GM12864 (cell line): ENCODE measurements around the gene OTUD5.

Experiments
- DNase-seq: peaks from one replicate; pipeline ENCODE4 v3.0.0-alpha.2; 2011; ENCODE audit warnings: low read depth
- H3K4me3 ChIP-seq: 2 replicates; pipeline ENCODE4 v1.5.1; 2011; ENCODE audit warnings: mild to moderate bottlenecking, low read depth, low read length, control low read depth
- CTCF ChIP-seq: IDR thresholded peaks from 2 replicates; pipeline ENCODE4 v1.5.1; 2011; ENCODE audit warnings: low read depth, mild to moderate bottlenecking, moderate library complexity, low read length, control low read depth, inconsistent platforms; ENCODE audit errors: missing control alignments

The OTUD5 gene

GRCh38 chrX:48957477-48957826 lies at the start of gene OTUD5:
Gene OTUD5 (minus strand): TSS chrX:48957607. CDS start chrX:48957570, 37 bp downstream.
- no peak for TF ChIP-seq CTCF
- no peak for DNase-seq
- peak within 1 kb of the TSS; percentile 83 for H3K4me3 ChIP-seq

GRCh38 chrX:49003696-49004095 lies 46.3 kb upstream of the OTUD5 start:
- H3K4me3 ChIP-seq: no peak overlapping the region
- TF ChIP-seq CTCF: no peak
- no peak for DNase-seq

- TF ChIP-seq CTCF: no peak
- DNase-seq: peak; percentile 87
- H3K4me3 ChIP-seq: peak within 1 kb of the TSS; percentile 81
Observed at GRCh38 chrX:49002091-49002935, 44.9 kb upstream of the OTUD5 start, which contains the start of gene GRIPAP1. Gene GRIPAP1 (minus strand): TSS chrX:49002264. CDS start chrX:49002229, 35 bp downstream.

GRCh38 chrX:49001521-49002090 lies 44.2 kb upstream of the OTUD5 start:
- TF ChIP-seq CTCF: no peak
- DNase-seq: peak; percentile 26
- peak overlapping the region; percentile 81 for H3K4me3 ChIP-seq

GRCh38 chrX:49000636-49001035 lies 43.2 kb upstream of the OTUD5 start:
- TF ChIP-seq CTCF: no peak
- DNase-seq: no peak
- H3K4me3 ChIP-seq: no peak overlapping the region

- no peak for DNase-seq
Observed at GRCh38 chrX:48999030-48999429, 41.6 kb upstream of the OTUD5 start.

More at GRCh38 chrX:48999030-48999429, 41.6 kb upstream of the OTUD5 start:
- TF ChIP-seq CTCF: no peak
- H3K4me3 ChIP-seq: no peak overlapping the region
